ENCODE results near the gene ITGB3BP. TPM values are rescaled to one million over a fixed set of nuclear protein-coding genes. Genes with fewer than 3 reads are reported as not detected.
"Not testable (repeated sequence)": the region's sequence is repeated elsewhere in the genome, so short reads cannot be mapped to it uniquely, and the experiment has no call there.

Gene ITGB3BP, protein sequence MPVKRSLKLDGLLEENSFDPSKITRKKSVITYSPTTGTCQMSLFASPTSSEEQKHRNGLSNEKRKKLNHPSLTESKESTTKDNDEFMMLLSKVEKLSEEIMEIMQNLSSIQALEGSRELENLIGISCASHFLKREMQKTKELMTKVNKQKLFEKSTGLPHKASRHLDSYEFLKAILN
- 23.6 and 25.7 TPM in 2 replicates for total RNA-seq (2022)
- Bru-seq, nascent RNA: percentile 63 among the genes with signal in this experiment
- percentile 62 among the genes with signal in this experiment for BruChase-seq, experiment 1, labeled RNA remaining after a 2-hour chase
- BruChase-seq, experiment 2, labeled RNA remaining after a 6-hour chase: percentile 55 among the genes with signal in this experiment
- long read RNA-seq, transcript ITGB3BP-201 (9 exons, 948 nt): major isoform, 9 of 33 reads
- long read RNA-seq, transcript ITGB3BP-212 (10 exons, 1,285 nt): minor isoform, 7 of 33 reads
- long read RNA-seq, partial matches to known transcripts: 5 of 33 reads
- long read RNA-seq, other reads (novel, unspliced or antisense): 10 of 33 reads

DNA sequence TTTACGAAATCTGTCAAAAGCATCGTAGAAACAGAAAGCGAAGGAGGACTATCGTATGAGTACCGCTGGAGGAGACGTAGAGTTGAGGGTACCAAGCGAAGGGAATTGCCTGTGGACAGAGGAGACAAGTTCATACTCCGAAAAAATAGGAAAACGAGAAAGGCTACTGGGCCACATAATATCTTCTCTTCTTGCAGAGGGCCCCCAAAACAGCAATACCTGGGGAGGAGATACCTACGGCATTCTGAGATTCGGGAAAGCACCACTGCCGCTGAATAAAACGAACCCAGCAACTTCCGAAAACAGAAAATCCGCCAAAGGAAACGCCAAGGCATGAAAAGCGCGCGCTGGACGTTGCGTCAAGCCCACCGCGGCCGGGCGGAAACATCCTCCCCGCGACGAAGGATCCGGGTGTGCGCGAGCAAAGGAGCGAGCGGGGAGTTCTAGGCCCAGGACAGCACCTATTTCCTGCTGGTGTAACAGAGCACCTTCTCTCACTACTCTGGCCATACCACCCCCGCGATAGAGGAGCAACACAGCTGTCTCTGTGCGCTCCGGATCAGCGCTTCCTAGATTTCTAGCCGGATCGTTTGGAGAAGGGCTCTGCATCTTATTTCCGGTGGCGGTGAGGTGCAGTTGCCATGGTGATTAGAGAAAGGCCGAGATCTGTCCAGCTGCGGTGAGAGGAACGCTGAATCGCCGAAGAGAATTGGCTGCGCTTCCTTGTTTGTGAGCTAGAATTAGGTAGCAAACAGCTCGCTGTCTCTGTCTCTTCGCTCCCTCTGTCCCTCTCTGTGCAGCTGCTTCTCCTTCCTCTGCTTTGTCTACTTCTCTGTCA, at the start of gene ITGB3BP, which contains the start of gene EFCAB7:
Gene ITGB3BP, minus strand, starts transcription at position 335 of the 838 bp plus-strand sequence. Its CDS starts 92 bp downstream, at position 243.
Gene EFCAB7, plus strand, starts transcription at position 635 of the 838 bp plus-strand sequence. CDS start 2,048 bp downstream, outside the sequence.
- BruUV-seq (replicated peaks): no TSS peak
- peak; percentile 84 to 91 for DNase-seq
- H3K9me3 Mint-ChIP-seq (ENCODE audit: unreplicated experiment): no peaks in the 10 kb centered on the region
- Histone ChIP-seq H3K27me3 (replicated peaks; ENCODE audit: control insufficient read depth, insufficient read depth, low read length) (no peaks in the 10 kb centered on the region), H3K9me3 (no peaks in the 10 kb centered on the region), H3K36me3 (ENCODE audit: control insufficient read depth, insufficient read depth, low read length) (no peaks in the 10 kb centered on the region), H3K4me1 (0 out of 2 replicates have a peak, but pooled peaks cover 6% of the 10 kb centered on the region), H3K4me3 (ENCODE audit: low read depth, low read length) (peak within 1 kb of the TSS; percentile 69)
- ChIA-PET CTCF (interaction anchor here (1.3 kb wide), 1 partner anchor 15 kb away, joined by 3 read pairs; no protein-coding TSS in a partner anchor), POLR2A (no interaction called here)
- H3K36me3 Mint-ChIP-seq (ENCODE audit: insufficient read depth, unreplicated experiment): no peaks in the 10 kb centered on the region
- peak within 1 kb of the TSS; percentile 89 for H3K27ac Mint-ChIP-seq (ENCODE audit: unreplicated experiment)
- H3K4me1 Mint-ChIP-seq (ENCODE audit: low read depth, unreplicated experiment): no peaks in the 10 kb centered on the region
- H3K27me3 Mint-ChIP-seq (ENCODE audit: insufficient read depth, unreplicated experiment): no peaks in the 10 kb centered on the region
- intact Hi-C loops (cut with micrococcal nuclease; ENCODE audit: unreplicated experiment): loop anchor here (1.0 kb wide), 1 partner anchor 57 kb away; no protein-coding TSS in a partner anchor
- TF ChIP-seq, protein P1, sequence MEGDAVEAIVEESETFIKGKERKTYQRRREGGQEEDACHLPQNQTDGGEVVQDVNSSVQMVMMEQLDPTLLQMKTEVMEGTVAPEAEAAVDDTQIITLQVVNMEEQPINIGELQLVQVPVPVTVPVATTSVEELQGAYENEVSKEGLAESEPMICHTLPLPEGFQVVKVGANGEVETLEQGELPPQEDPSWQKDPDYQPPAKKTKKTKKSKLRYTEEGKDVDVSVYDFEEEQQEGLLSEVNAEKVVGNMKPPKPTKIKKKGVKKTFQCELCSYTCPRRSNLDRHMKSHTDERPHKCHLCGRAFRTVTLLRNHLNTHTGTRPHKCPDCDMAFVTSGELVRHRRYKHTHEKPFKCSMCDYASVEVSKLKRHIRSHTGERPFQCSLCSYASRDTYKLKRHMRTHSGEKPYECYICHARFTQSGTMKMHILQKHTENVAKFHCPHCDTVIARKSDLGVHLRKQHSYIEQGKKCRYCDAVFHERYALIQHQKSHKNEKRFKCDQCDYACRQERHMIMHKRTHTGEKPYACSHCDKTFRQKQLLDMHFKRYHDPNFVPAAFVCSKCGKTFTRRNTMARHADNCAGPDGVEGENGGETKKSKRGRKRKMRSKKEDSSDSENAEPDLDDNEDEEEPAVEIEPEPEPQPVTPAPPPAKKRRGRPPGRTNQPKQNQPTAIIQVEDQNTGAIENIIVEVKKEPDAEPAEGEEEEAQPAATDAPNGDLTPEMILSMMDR (IDR thresholded peaks at IDR 0.05; ENCODE audit: insufficient read depth in 1 of 2, low read depth in 1 of 2, low read length in 1 of 2, severe bottlenecking in 1 of 2, unreplicated experiment in 1 of 2): no peak
- H3K4me3 Mint-ChIP-seq (ENCODE audit: unreplicated experiment): peak within 1 kb of the TSS; percentile 82

DNA sequence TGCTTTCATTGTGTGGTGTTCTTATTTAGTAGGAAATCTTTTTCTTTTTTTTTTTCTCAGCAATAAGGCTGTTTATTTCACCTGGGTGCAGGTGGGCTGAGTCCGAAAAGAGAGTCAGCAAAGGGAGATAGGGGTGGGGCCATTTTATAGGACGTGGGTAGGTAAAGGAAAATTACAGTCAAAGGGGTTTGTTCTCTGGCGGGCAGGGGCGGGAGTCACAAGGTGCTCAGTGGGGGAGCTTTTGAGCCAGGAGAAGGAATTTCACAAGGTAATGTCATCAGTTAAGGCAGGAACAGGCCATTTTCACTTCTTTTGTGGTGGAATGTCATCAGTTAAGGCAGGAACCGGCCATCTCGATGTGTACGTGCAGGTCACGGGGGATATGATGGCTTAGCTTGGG, 49.7 kb upstream of the ITGB3BP start:
- DNase-seq; H3K9me3 Mint-ChIP-seq (ENCODE audit: unreplicated experiment); H3K36me3 Mint-ChIP-seq (ENCODE audit: insufficient read depth, unreplicated experiment); H3K9me3 ChIP-seq; H3K27me3 ChIP-seq (replicated peaks; ENCODE audit: control insufficient read depth, insufficient read depth, low read length); H3K4me3 Mint-ChIP-seq (ENCODE audit: unreplicated experiment); POLR2A ChIA-PET; H3K27ac Mint-ChIP-seq (ENCODE audit: unreplicated experiment); H3K4me3 ChIP-seq (ENCODE audit: low read depth, low read length); CTCF ChIA-PET; H3K4me1 ChIP-seq; H3K27me3 Mint-ChIP-seq (ENCODE audit: insufficient read depth, unreplicated experiment); H3K4me1 Mint-ChIP-seq (ENCODE audit: low read depth, unreplicated experiment); H3K36me3 ChIP-seq (ENCODE audit: control insufficient read depth, insufficient read depth, low read length); intact Hi-C loops (cut with micrococcal nuclease; ENCODE audit: unreplicated experiment); BruUV-seq (replicated peaks): not testable (repeated sequence)

DNA sequence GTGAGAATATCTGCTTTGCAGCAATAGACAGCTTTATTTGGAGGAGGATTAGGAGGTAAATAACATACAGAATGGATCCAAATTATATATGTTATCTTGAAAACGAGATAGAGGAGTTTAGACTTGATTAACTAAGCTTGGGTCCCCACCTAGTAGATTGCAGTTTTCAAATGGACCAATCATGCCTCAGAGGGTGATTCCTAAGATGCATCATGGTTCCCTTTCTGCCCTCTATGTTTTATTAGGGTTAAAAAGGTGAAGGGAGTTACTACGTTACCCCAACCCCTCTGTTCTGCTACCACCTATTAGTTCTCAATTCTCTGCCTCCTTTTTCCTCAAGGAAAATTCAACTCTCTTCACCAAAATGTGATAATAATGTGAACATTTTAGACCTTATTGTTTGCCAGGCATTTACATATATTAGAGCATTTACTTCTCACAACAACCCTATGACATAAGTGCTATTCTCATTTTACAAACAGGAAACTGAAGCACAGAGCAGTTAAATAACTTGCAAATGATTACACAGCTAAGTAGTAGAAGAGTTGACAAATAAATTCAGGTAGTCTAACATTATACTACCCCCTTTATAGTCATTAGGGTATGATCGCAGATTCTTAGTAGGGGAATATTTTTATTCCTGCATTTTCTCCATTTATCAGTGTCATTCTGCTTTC, 46.8 kb upstream of the ITGB3BP start:
- DNase-seq: no peak
- CTCF ChIA-PET: no interaction called here

More for the DNA sequence above, 46.8 kb upstream of the ITGB3BP start:
- no peak overlapping the region for H3K27ac Mint-ChIP-seq (ENCODE audit: unreplicated experiment)
- no peaks in the 10 kb centered on the region for H3K27me3 ChIP-seq (replicated peaks; ENCODE audit: control insufficient read depth, insufficient read depth, low read length)
- no peaks in the 10 kb centered on the region for H3K36me3 ChIP-seq (ENCODE audit: control insufficient read depth, insufficient read depth, low read length)
- H3K4me3 ChIP-seq (ENCODE audit: low read depth, low read length): no peak overlapping the region
- H3K9me3 ChIP-seq: no peaks in the 10 kb centered on the region
- H3K36me3 Mint-ChIP-seq (ENCODE audit: insufficient read depth, unreplicated experiment): no peaks in the 10 kb centered on the region
- POLR2A ChIA-PET: no interaction called here
- TF ChIP-seq, protein P1 (IDR thresholded peaks at IDR 0.05; ENCODE audit: insufficient read depth in 1 of 2, low read depth in 1 of 2, low read length in 1 of 2, severe bottlenecking in 1 of 2, unreplicated experiment in 1 of 2): no peak
- no peaks in the 10 kb centered on the region for H3K4me1 ChIP-seq
- BruUV-seq (replicated peaks): no TSS peak
- no peak overlapping the region for H3K4me3 Mint-ChIP-seq (ENCODE audit: unreplicated experiment)
- no peaks in the 10 kb centered on the region for H3K9me3 Mint-ChIP-seq (ENCODE audit: unreplicated experiment)
- no peaks in the 10 kb centered on the region for H3K27me3 Mint-ChIP-seq (ENCODE audit: insufficient read depth, unreplicated experiment)
- H3K4me1 Mint-ChIP-seq (ENCODE audit: low read depth, unreplicated experiment): no peaks in the 10 kb centered on the region
- intact Hi-C loops (cut with micrococcal nuclease; ENCODE audit: unreplicated experiment): no loop called here
